GM12801 (cell line): Measurements from ENCODE around the gene YPEL5.

Source experiments
- CTCF ChIP-seq: IDR thresholded peaks from one replicate; pipeline ENCODE4 v1.5.1; 2011; ENCODE audit warnings: control low read depth; ENCODE audit not compliant: insufficient read length; ENCODE audit errors: extremely low read depth

YPEL5 gene

GRCh38 chr2:30146337-30147195 is at the start of gene YPEL5:
TSS of gene YPEL5 (plus strand) at chr2:30147007. CDS start at chr2:30156652, 9,645 bp downstream.
- TF ChIP-seq CTCF: no peak

- TF ChIP-seq CTCF: no peak
Measured at GRCh38 chr2:30098266-30099005, 48.4 kb upstream of the YPEL5 start.

GRCh38 chr2:30104307-30104706 is 42.5 kb upstream of the YPEL5 start:
- no peak for TF ChIP-seq CTCF

GRCh38 chr2:30105556-30105955 is 41.3 kb upstream of the YPEL5 start:
- TF ChIP-seq CTCF: no peak

GRCh38 chr2:30106543-30106942 is 40.3 kb upstream of the YPEL5 start:
- TF ChIP-seq CTCF: no peak

GRCh38 chr2:30108192-30108591 is 38.6 kb upstream of the YPEL5 start:
- TF ChIP-seq CTCF: no peak

- no peak for TF ChIP-seq CTCF
Measured at GRCh38 chr2:30108851-30109250, 38.0 kb upstream of the YPEL5 start.
